Caco-2 (cell line): ENCODE results near the gene CCT2. TPM values are rescaled to one million over a fixed set of nuclear protein-coding genes. Genes with fewer than 3 reads are reported as not detected.

Experiments
- BruUV-seq: library from RNA; stranded (reverse); fragments of 400-500 nt; replicated peaks from 2 replicates; lab custom pipeline; 2021; lab: Mats Ljungman, UMichigan
- CTCF ChIA-PET: fragments of 300-600 bp; sonication (Branson Sonifier 250); formaldehyde crosslinking; loops from one replicate; lab custom pipeline; 2022; ENCODE audit warnings: antibody characterized with exemption; lab: Charles Lee
- POLR2A ChIA-PET: fragments of 300-600 bp; sonication (Branson Sonifier 250); formaldehyde crosslinking; loops from one replicate; lab custom pipeline; 2022; ENCODE audit warnings: antibody characterized with exemption; lab: Charles Lee
- DNase-seq, 2 experiments: peaks; one replicate each; pipeline versions ENCODE4 v3.0.0 to v3.0.0-alpha.2; 2020 to 2022
- H3K27me3 ChIP-seq: replicated peaks from 2 replicates; pipeline ENCODE4 v1.6.0; 2011; ENCODE audit warnings: low read length; ENCODE audit not compliant: control insufficient read depth, insufficient read depth
- H3K36me3 ChIP-seq: 2 replicates; pipeline ENCODE4 v1.5.1; 2011; ENCODE audit warnings: low read length; ENCODE audit not compliant: control insufficient read depth, insufficient read depth
- H3K4me1 ChIP-seq: fragments of 250-450 bp; sonication (Bioruptor Pico); 2 replicates; pipeline ENCODE4 v1.5.1; 2020; ENCODE audit warnings: mild to moderate bottlenecking
- H3K4me3 ChIP-seq: 2 replicates; pipeline ENCODE4 v1.5.1; 2011; ENCODE audit warnings: low read depth, mild to moderate bottlenecking, control low read depth, low read length
- H3K9me3 ChIP-seq: fragments of 250-450 bp; sonication (Bioruptor Pico); 2 replicates; pipeline ENCODE4 v1.5.1; 2020; ENCODE audit warnings: mild to moderate bottlenecking, moderate library complexity
- H3K27ac Mint-ChIP-seq: one replicate; pipeline ENCODE4 v1.8.0; 2022; ENCODE audit warnings: mixed read lengths; ENCODE audit not compliant: unreplicated experiment
- H3K27me3 Mint-ChIP-seq: one replicate; pipeline ENCODE4 v1.8.0; 2022; ENCODE audit warnings: mixed read lengths; ENCODE audit not compliant: insufficient read depth, unreplicated experiment
- H3K36me3 Mint-ChIP-seq: one replicate; pipeline ENCODE4 v1.8.0; 2022; ENCODE audit warnings: mild to moderate bottlenecking, mixed read lengths; ENCODE audit not compliant: insufficient read depth, unreplicated experiment
- H3K4me1 Mint-ChIP-seq: one replicate; pipeline ENCODE4 v1.8.0; 2022; ENCODE audit warnings: low read depth, mixed read lengths; ENCODE audit not compliant: unreplicated experiment
- H3K4me3 Mint-ChIP-seq: one replicate; pipeline ENCODE4 v1.8.0; 2022; ENCODE audit warnings: mild to moderate bottlenecking, moderate library complexity, mixed read lengths; ENCODE audit not compliant: unreplicated experiment
- H3K9me3 Mint-ChIP-seq: one replicate; pipeline ENCODE4 v1.8.0; 2022; ENCODE audit warnings: mixed read lengths; ENCODE audit not compliant: unreplicated experiment
- intact Hi-C: fragments of 100-400 bp; cut with micrococcal nuclease; formaldehyde crosslinking; loops from one replicate; pipeline ENCODE4 v1.10.0; 2022; ENCODE audit not compliant: unreplicated experiment
- microRNA-seq: library from miRNA; unstranded; fragments of <30 nt; microRNA quantifications from one replicate; pipeline ENCODE4 v1.2.0, GENCODE V29; 2022
- total RNA-seq: library from RNA; stranded (reverse); gene quantifications from 2 replicates; pipeline ENCODE4 v1.2.3, GENCODE V29; 2022
- TF ChIP-seq, protein P1 (sequence below), 2 experiments: fragments of 200-600 bp in 1 of 2; IDR thresholded peaks; 1 replicate in 1 of 2; 2 replicates in 1 of 2; pipeline versions ENCODE4 v1.5.1 to v1.8.0; 2011 to 2022; ENCODE audit warnings: antibody characterized with exemption in 1 of 2, control low read depth in 1 of 2, inconsistent platforms in 1 of 2, low read depth in 1 of 2, low read length in 1 of 2, mild to moderate bottlenecking in 1 of 2, moderate library complexity in 1 of 2; ENCODE audit not compliant: insufficient read depth in 1 of 2, severe bottlenecking in 1 of 2, unreplicated experiment in 1 of 2

CCT2 gene
- total RNA-seq, 1 experiment from 2014 or later: 321 TPM

DNA sequence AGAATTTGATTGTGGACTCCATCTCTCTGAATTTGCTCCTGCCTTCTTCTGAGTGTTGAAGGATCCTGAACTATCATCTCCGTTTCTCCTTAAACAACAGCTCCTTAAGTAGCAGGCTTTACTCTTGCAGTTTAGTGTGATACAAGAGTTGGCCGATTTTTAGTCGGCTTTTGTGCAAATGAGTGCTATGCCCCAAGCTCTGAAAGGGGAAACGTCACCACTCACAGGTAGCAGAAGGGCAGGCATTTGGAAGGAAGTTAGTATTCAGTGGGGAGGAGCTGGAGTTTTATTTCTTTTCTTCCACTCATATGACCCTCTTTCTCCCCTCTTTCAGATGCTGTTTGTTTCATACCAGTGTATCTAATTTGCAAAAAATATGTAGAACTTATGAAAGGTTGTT, 61.9 kb downstream of the CCT2 start:
- Histone ChIP-seq H3K36me3 (no peaks in the 10 kb centered on the region), H3K4me1 (no peaks in the 10 kb centered on the region; the same call in 1 of the 2 replicates), H3K9me3 (no peaks in the 10 kb centered on the region), H3K4me3 (no peak overlapping the region), H3K27me3 (no peaks in the 10 kb centered on the region)
- H3K9me3 Mint-ChIP-seq: no peaks in the 10 kb centered on the region
- ChIA-PET CTCF (no interaction called here), POLR2A (no interaction called here)
- no peaks in the 10 kb centered on the region for H3K36me3 Mint-ChIP-seq
- DNase-seq: no peak
- TF ChIP-seq, protein P1, sequence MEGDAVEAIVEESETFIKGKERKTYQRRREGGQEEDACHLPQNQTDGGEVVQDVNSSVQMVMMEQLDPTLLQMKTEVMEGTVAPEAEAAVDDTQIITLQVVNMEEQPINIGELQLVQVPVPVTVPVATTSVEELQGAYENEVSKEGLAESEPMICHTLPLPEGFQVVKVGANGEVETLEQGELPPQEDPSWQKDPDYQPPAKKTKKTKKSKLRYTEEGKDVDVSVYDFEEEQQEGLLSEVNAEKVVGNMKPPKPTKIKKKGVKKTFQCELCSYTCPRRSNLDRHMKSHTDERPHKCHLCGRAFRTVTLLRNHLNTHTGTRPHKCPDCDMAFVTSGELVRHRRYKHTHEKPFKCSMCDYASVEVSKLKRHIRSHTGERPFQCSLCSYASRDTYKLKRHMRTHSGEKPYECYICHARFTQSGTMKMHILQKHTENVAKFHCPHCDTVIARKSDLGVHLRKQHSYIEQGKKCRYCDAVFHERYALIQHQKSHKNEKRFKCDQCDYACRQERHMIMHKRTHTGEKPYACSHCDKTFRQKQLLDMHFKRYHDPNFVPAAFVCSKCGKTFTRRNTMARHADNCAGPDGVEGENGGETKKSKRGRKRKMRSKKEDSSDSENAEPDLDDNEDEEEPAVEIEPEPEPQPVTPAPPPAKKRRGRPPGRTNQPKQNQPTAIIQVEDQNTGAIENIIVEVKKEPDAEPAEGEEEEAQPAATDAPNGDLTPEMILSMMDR (IDR thresholded peaks at IDR 0.05; ENCODE audit: insufficient read depth in 1 of 2, low read depth in 1 of 2, low read length in 1 of 2, severe bottlenecking in 1 of 2, unreplicated experiment in 1 of 2): no peak
- H3K4me1 Mint-ChIP-seq: peaks cover 7% of the 10 kb centered on the region
- no peak overlapping the region for H3K4me3 Mint-ChIP-seq
- BruUV-seq: no TSS peak
- no peaks in the 10 kb centered on the region for H3K27me3 Mint-ChIP-seq
- no peak overlapping the region for H3K27ac Mint-ChIP-seq
- intact Hi-C loops: no loop called here

DNA sequence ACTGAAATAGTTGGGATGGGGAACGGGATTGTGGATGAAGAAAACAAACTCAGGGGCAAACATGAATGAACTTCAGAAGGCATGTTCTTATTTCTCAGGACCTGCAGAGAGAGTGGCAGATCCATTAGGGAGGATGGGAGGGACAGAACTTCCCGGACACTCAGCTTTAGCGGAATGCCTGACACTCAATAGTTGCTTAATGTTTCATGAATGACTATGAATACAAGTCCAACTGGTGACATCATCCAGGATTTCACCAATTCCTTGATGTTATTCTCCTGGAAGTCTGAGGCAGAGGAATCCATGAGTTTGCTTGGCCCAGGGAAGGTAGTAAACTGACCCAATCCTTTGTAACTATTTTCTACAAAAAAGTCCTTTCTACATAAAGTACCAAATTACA, 63.2 kb downstream of the CCT2 start:
- Mint-ChIP-seq H3K4me3 (no peak overlapping the region), H3K4me1 (peaks cover 7% of the 10 kb centered on the region), H3K9me3 (no peaks in the 10 kb centered on the region), H3K36me3 (no peaks in the 10 kb centered on the region), H3K27me3 (no peaks in the 10 kb centered on the region), H3K27ac (no peak overlapping the region)
- Histone ChIP-seq H3K4me3 (no peak overlapping the region), H3K27me3 (no peaks in the 10 kb centered on the region), H3K9me3 (no peaks in the 10 kb centered on the region), H3K4me1 (no peaks in the 10 kb centered on the region; the same call in 1 of the 2 replicates), H3K36me3 (no peaks in the 10 kb centered on the region)
- DNase-seq: no peak
- BruUV-seq: no TSS peak
- intact Hi-C loops: no loop called here
- TF ChIP-seq, protein P1 (IDR thresholded peaks at IDR 0.05; ENCODE audit: insufficient read depth in 1 of 2, low read depth in 1 of 2, low read length in 1 of 2, severe bottlenecking in 1 of 2, unreplicated experiment in 1 of 2): no peak
- ChIA-PET CTCF (interaction anchor here (1.2 kb wide), 1 partner anchor 9 kb away, joined by 3 read pairs; no protein-coding TSS in a partner anchor), POLR2A (no interaction called here)

DNA sequence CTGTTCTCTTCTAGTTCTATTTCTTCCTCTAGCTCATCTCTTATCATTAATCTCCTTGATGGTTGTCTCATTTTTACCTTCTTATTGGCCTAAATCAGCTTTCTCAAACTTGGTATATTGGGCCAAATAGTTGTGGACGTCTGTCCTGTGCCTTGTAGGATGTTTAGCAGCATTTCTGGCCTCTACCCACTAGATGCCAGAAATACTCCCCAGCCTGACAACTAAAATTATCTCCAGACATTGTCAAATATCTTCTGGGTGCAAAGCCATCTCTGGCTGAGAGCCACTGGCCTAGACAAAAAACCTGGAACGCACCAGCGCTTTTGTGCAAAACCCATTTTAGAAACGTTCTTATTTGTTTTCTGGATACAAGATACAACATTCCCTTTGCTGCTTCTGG, 64.3 kb downstream of the CCT2 start:
- intact Hi-C loops: no loop called here
- BruUV-seq: no TSS peak
- no peak overlapping the region for H3K27ac Mint-ChIP-seq
- Histone ChIP-seq H3K36me3 (no peaks in the 10 kb centered on the region), H3K9me3 (no peaks in the 10 kb centered on the region), H3K27me3 (no peaks in the 10 kb centered on the region), H3K4me1 (peaks cover 1% of the 10 kb centered on the region), H3K4me3 (no peak overlapping the region)
- peaks cover 13% of the 10 kb centered on the region for H3K4me1 Mint-ChIP-seq
- no peak overlapping the region for H3K4me3 Mint-ChIP-seq
- no peaks in the 10 kb centered on the region for H3K9me3 Mint-ChIP-seq
- ChIA-PET POLR2A (no interaction called here), CTCF (interaction anchor here (0.7 to 1.2 kb wide), 2 partner anchors 10 to 292 kb away, joined by 3 to 4 read pairs; no protein-coding TSS in a partner anchor)
- H3K27me3 Mint-ChIP-seq: no peaks in the 10 kb centered on the region
- TF ChIP-seq, protein P1 (IDR thresholded peaks at IDR 0.05; ENCODE audit: insufficient read depth in 1 of 2, low read depth in 1 of 2, low read length in 1 of 2, severe bottlenecking in 1 of 2, unreplicated experiment in 1 of 2): peak in 1 of 2 experiments; percentile 35
- H3K36me3 Mint-ChIP-seq: no peaks in the 10 kb centered on the region
- no peak for DNase-seq

Small RNA genes within 50 kb of the gene (microRNA-seq; reads per million reads assigned to microRNA genes)
- gene MIR3913-1 (not detected), gene MIR3913-2 (not detected)

Other genes with a start within 250 kb of the CCT2 start
- gene LYZ, start 237.1 kb upstream of the CCT2 start, total RNA-seq: 16.8 and 16.9 TPM in 2 replicates
- gene YEATS4, start 225.7 kb upstream of the CCT2 start, total RNA-seq: 40.9 and 42.6 TPM in 2 replicates
- 82.3 and 86.5 TPM in 2 replicates for gene FRS2, start 115.1 kb upstream of the CCT2 start, total RNA-seq
- gene LRRC10, start 25.4 kb downstream of the CCT2 start, total RNA-seq: not detected in 2 replicates
- 1.3 and 1.5 TPM in 2 replicates for gene BEST3, start 113.8 kb downstream of the CCT2 start, total RNA-seq
- gene RAB3IP, start 153.4 kb downstream of the CCT2 start, total RNA-seq: 70.8 and 82.5 TPM in 2 replicates
- gene MYRFL, start 239.8 kb downstream of the CCT2 start, total RNA-seq: 0.16 and 0.44 TPM in 2 replicates